A673 (cell line): Measurements from ENCODE around the gene ZNF182. TPM values are rescaled to one million over a fixed set of nuclear protein-coding genes. Genes with fewer than 3 reads are reported as not detected.

Experiments
- BruUV-seq: library from RNA; stranded (reverse); fragments of 400-500 nt; replicated peaks from 2 replicates; lab custom pipeline; 2021; lab: Mats Ljungman, UMichigan
- CTCF ChIA-PET: fragments of 300-600 bp; sonication (Branson Sonifier 250); formaldehyde crosslinking; loops from one replicate; lab custom pipeline; 2022; ENCODE audit warnings: antibody characterized with exemption; lab: Charles Lee
- POLR2A ChIA-PET: fragments of 300-600 bp; sonication (Branson Sonifier 250); formaldehyde crosslinking; loops from one replicate; lab custom pipeline; 2022; ENCODE audit warnings: antibody characterized with exemption; ENCODE audit not compliant: low non-redundant PET; lab: Charles Lee
- DNase-seq: peaks from one replicate; pipeline ENCODE4 v3.0.0-alpha.2; 2015; ENCODE audit warnings: low spot score
- H3K27ac ChIP-seq: fragments of 200-600 bp; sonication (generic); 2 replicates; pipeline ENCODE4 v1.5.1; 2016; ENCODE audit warnings: mixed run types, low read depth, mild to moderate bottlenecking, mixed read lengths, antibody characterized with exemption, low read length; ENCODE audit not compliant: poor library complexity, severe bottlenecking
- H3K27me3 ChIP-seq: fragments of 200-600 bp; sonication (generic); replicated peaks from 2 replicates; pipeline ENCODE4 v1.6.1; 2017; ENCODE audit warnings: mixed run types, low read depth, mild to moderate bottlenecking, mixed read lengths, antibody characterized with exemption, low read length; ENCODE audit not compliant: insufficient read depth, poor library complexity
- H3K36me3 ChIP-seq: fragments of 200-600 bp; sonication (generic); 2 replicates; pipeline ENCODE4 v1.6.1; 2016; ENCODE audit warnings: mixed run types, mild to moderate bottlenecking, mixed read lengths, antibody characterized with exemption, low read length; ENCODE audit not compliant: insufficient read depth, poor library complexity, severe bottlenecking
- H3K4me1 ChIP-seq: fragments of 200-600 bp; sonication (generic); 2 replicates; pipeline ENCODE4 v1.6.1; 2017; ENCODE audit warnings: mixed run types, mild to moderate bottlenecking, mixed read lengths, antibody characterized with exemption, low read length; ENCODE audit not compliant: insufficient read depth, poor library complexity, severe bottlenecking
- H3K4me3 ChIP-seq: fragments of 200-600 bp; sonication (generic); 2 replicates; pipeline ENCODE4 v1.5.1; 2016; ENCODE audit warnings: low read depth, mixed run types, mild to moderate bottlenecking, mixed read lengths, low read length; ENCODE audit not compliant: poor library complexity, severe bottlenecking
- H3K9me3 ChIP-seq: fragments of 200-600 bp; sonication (generic); 2 replicates; pipeline ENCODE4 v1.6.1; 2016; ENCODE audit warnings: mixed run types, low read depth, mild to moderate bottlenecking, mixed read lengths, antibody characterized with exemption, low read length; ENCODE audit not compliant: poor library complexity, severe bottlenecking
- CTCF ChIP-seq: fragments of 300-800, 200-600 bp; sonication (generic); conservative IDR thresholded peaks from 2 replicates; pipeline ENCODE4 v1.5.1; 2017; ENCODE audit warnings: low read depth, mild to moderate bottlenecking, antibody characterized with exemption, low read length, moderate library complexity, mixed read lengths
- EZH2 ChIP-seq: fragments of 200-600 bp; sonication (generic); IDR thresholded peaks from 2 replicates; pipeline ENCODE4 v1.6.1; 2017; ENCODE audit warnings: borderline replicate concordance, low read depth, mild to moderate bottlenecking, mixed read lengths, antibody characterized with exemption, low read length; ENCODE audit not compliant: poor library complexity, severe bottlenecking
- intact Hi-C: fragments of 100-400 bp; cut with micrococcal nuclease; formaldehyde crosslinking; loops from one replicate; pipeline ENCODE4 v1.10.0; 2022; ENCODE audit not compliant: unreplicated experiment
- total RNA-seq: library from RNA; stranded (reverse); gene quantifications from 2 replicates; pipeline ENCODE4 v1.2.3, GENCODE V29; 2021

ZNF182 gene
- total RNA-seq, 1 experiment from 2014 or later, result 6.5 TPM

- Histone ChIP-seq H3K4me1 (no peaks in the 10 kb centered on the region), H3K27ac (no peak overlapping the region), H3K9me3 (no peaks in the 10 kb centered on the region), H3K27me3 (no peaks in the 10 kb centered on the region), H3K36me3 (peaks cover 5% of the 10 kb centered on the region), H3K4me3 (no peak overlapping the region)
- ChIA-PET CTCF (interaction anchor here (0.6 kb wide), 1 partner anchor 28 kb away, joined by 3 read pairs; no protein-coding TSS in a partner anchor), POLR2A (no interaction called here)
- no peak for DNase-seq
- no TSS peak for BruUV-seq
- no peak for TF ChIP-seq EZH2
- TF ChIP-seq CTCF, result no peak
- intact Hi-C loops, result no loop called here
These were observed 1.5 kb downstream of the ZNF182 start for GRCh38 chrX:48002319-48002718.

- Histone ChIP-seq H3K9me3 (no peaks in the 10 kb centered on the region), H3K27me3 (no peaks in the 10 kb centered on the region), H3K27ac (no peak overlapping the region), H3K4me1 (no peaks in the 10 kb centered on the region), H3K4me3 (no peak overlapping the region), H3K36me3 (peaks cover 5% of the 10 kb centered on the region)
- no peak for TF ChIP-seq CTCF
- no peak for TF ChIP-seq EZH2
- intact Hi-C loops, result no loop called here
- DNase-seq, result no peak
- ChIA-PET POLR2A (no interaction called here), CTCF (no interaction called here)
- BruUV-seq, result no TSS peak
These were observed 2.5 kb downstream of the ZNF182 start for GRCh38 chrX:48001260-48001659.

- POLR2A ChIA-PET, result no interaction called here
- no peak for TF ChIP-seq CTCF
- no peak for TF ChIP-seq EZH2
- DNase-seq, result no peak
- intact Hi-C loops, result no loop called here
- CTCF ChIA-PET, result no interaction called here
- Histone ChIP-seq H3K27ac (no peak overlapping the region), H3K4me3 (no peak overlapping the region), H3K36me3 (peaks cover 6% of the 10 kb centered on the region), H3K4me1 (no peaks in the 10 kb centered on the region), H3K27me3 (no peaks in the 10 kb centered on the region), H3K9me3 (peaks cover 12% of the 10 kb centered on the region)
- BruUV-seq, result no TSS peak
These were observed 11.1 kb downstream of the ZNF182 start for GRCh38 chrX:47992669-47993068.
